Endothelial cell of umbilical vein (primary cell): ENCODE data around the gene NTN3. TPM values are rescaled to one million over a fixed set of nuclear protein-coding genes. Genes with fewer than 3 reads are reported as not detected.

Experiments used
- BruUV-seq: library from RNA; stranded (reverse); fragments of 400-500 nt; replicated peaks from 2 replicates; lab custom pipeline; 2021; lab: Mats Ljungman, UMichigan
- CTCF ChIA-PET: fragments of 300-600, 350-600 bp; sonication (Branson Sonifier 250); formaldehyde crosslinking; loops from one replicate; lab custom pipeline; 2021; ENCODE audit warnings: antibody characterized with exemption, inconsistent platforms; lab: Charles Lee
- POLR2A ChIA-PET: fragments of 300-600, 350-600 bp; sonication (Branson Sonifier 250); formaldehyde crosslinking; loops from one replicate; lab custom pipeline; 2021; ENCODE audit warnings: antibody characterized with exemption, inconsistent platforms; lab: Charles Lee
- DNase-seq: peaks from one replicate; pipeline ENCODE4 v3.0.0-alpha.2; 2011; ENCODE audit warnings: low read depth, low spot score
- FAIRE-seq: peaks from 2 replicates; lab custom pipeline; 2011; peaks lifted over from hg19 to GRCh38; lab: Jason Lieb, UNC
- H2AFZ ChIP-seq: 2 replicates; pipeline ENCODE4 v1.6.0; 2012; ENCODE audit warnings: low read depth, low read length, control low read depth, inconsistent platforms
- H3K27ac ChIP-seq: 2 replicates; pipeline ENCODE4 v1.5.1; 2011; ENCODE audit warnings: low read depth, mild to moderate bottlenecking, control low read depth, low read length, moderate library complexity; ENCODE audit not compliant: insufficient read depth
- H3K27me3 ChIP-seq, 2 experiments: 2 replicates each; pipeline versions ENCODE4 v1.6.0 to v1.6.1; 2011; ENCODE audit warnings: low read length in 2 of 2, mixed read lengths in 1 of 2; ENCODE audit not compliant: control insufficient read depth in 2 of 2, insufficient read depth in 2 of 2
- H3K36me3 ChIP-seq, 2 experiments: 2 replicates in 1 of 2; 3 replicates in 1 of 2; pipeline ENCODE4 v1.5.1; 2011; ENCODE audit warnings: low read length in 2 of 2, mild to moderate bottlenecking in 1 of 2, moderate library complexity in 1 of 2; ENCODE audit not compliant: control insufficient read depth in 2 of 2, insufficient read depth in 2 of 2; ENCODE audit errors: extremely low read depth in 1 of 2
- H3K4me1 ChIP-seq: 3 replicates; pipeline ENCODE4 v1.5.1; 2011; ENCODE audit warnings: mild to moderate bottlenecking, low read length; ENCODE audit not compliant: control insufficient read depth, insufficient read depth; ENCODE audit errors: extremely low read depth
- H3K4me2 ChIP-seq: 2 replicates; pipeline ENCODE4 v1.6.1; 2011; ENCODE audit warnings: low read length, control low read depth, mixed read lengths; ENCODE audit not compliant: insufficient read depth
- H3K4me3 ChIP-seq, 3 experiments: fragments of 200-600 bp in 1 of 3; sonication (generic), shearing (Covaris generic) in 1 of 3; replicated peaks in 1 of 3; 2 replicates each; pipeline ENCODE4 v1.5.1; 2011 to 2016; ENCODE audit warnings: control low read depth in 3 of 3, low read length in 3 of 3, mild to moderate bottlenecking in 2 of 3, inconsistent platforms in 1 of 3, low read depth in 1 of 3, moderate library complexity in 1 of 3; ENCODE audit not compliant: insufficient read depth in 1 of 3
- H3K79me2 ChIP-seq: 2 replicates; pipeline ENCODE4 v1.6.0; 2012; ENCODE audit warnings: low read length, inconsistent platforms; ENCODE audit not compliant: control insufficient read depth, insufficient read depth
- H3K9ac ChIP-seq: replicated peaks from 2 replicates; pipeline ENCODE3; 2011; ENCODE audit warnings: low read length, control low read depth; ENCODE audit not compliant: insufficient read depth; ENCODE audit errors: extremely low read depth
- H3K9me1 ChIP-seq: replicated peaks from 3 replicates; pipeline ENCODE4 v1.6.0; 2011; ENCODE audit warnings: mild to moderate bottlenecking, low read length; ENCODE audit not compliant: control insufficient read depth, insufficient read depth; ENCODE audit errors: extremely low read depth
- H3K9me3 ChIP-seq: replicated peaks from 2 replicates; pipeline ENCODE4 v1.5.1; 2012; ENCODE audit warnings: low read length, inconsistent platforms; ENCODE audit not compliant: control insufficient read depth, insufficient read depth
- H4K20me1 ChIP-seq: replicated peaks from 2 replicates; pipeline ENCODE3; 2011; ENCODE audit warnings: mild to moderate bottlenecking, low read length; ENCODE audit not compliant: control insufficient read depth, insufficient read depth; ENCODE audit errors: extremely low read depth
- EZH2 ChIP-seq: IDR thresholded peaks from 2 replicates; pipeline ENCODE4 v1.6.1; 2012; ENCODE audit warnings: borderline replicate concordance, low read depth, mild to moderate bottlenecking, moderate library complexity, low read length, inconsistent platforms; ENCODE audit not compliant: severe bottlenecking
- FOS ChIP-seq: IDR thresholded peaks from 2 replicates; pipeline ENCODE4 v1.6.1; 2011; ENCODE audit warnings: mild to moderate bottlenecking, low read length, moderate library complexity, borderline replicate concordance; ENCODE audit not compliant: insufficient read depth
- GATA2 ChIP-seq: IDR thresholded peaks from 2 replicates; pipeline ENCODE4 v1.7.0; 2011; ENCODE audit warnings: low read depth, mild to moderate bottlenecking, moderate library complexity, mixed read lengths, low read length; ENCODE audit not compliant: insufficient read length, insufficient read depth
- JUN ChIP-seq: IDR thresholded peaks from 2 replicates; pipeline ENCODE4 v1.6.1; 2011; ENCODE audit warnings: borderline replicate concordance, low read depth; ENCODE audit not compliant: insufficient read length, insufficient read depth
- MYC ChIP-seq: IDR thresholded peaks from one replicate; pipeline ENCODE4 v1.6.1; 2011; ENCODE audit warnings: mild to moderate bottlenecking, low read depth, low read length
- POLR2A ChIP-seq: IDR thresholded peaks from 2 replicates; pipeline ENCODE4 v1.6.1; 2012; ENCODE audit warnings: low read depth, mild to moderate bottlenecking, control low read depth, low read length
- POLR2AphosphoS5 ChIP-seq: IDR thresholded peaks from 2 replicates; pipeline ENCODE4 v1.6.1; 2012; ENCODE audit warnings: low read depth, mild to moderate bottlenecking, control low read depth, low read length, moderate library complexity; ENCODE audit not compliant: insufficient read depth
- dilution Hi-C: fragments of 300-500 bp; cut with MboI; formaldehyde crosslinking; loops from one replicate; pipeline ENCODE4 v1.15.0; 2019; ENCODE audit warnings: low sequenced_read_pairs; ENCODE audit not compliant: extremely low pct_ligation_motif_present
- intact Hi-C: fragments of 100-400 bp; cut with micrococcal nuclease; formaldehyde crosslinking; loops from one replicate; pipeline ENCODE4 v1.10.0; 2022
- polyA plus RNA-seq, 4 experiments: library from polyadenylated mRNA; depleted of rRNA in 3 of 4; stranded (reverse) in 3 of 4; unstranded in 1 of 4; fragments of >200 nt; gene quantifications; 2 replicates each; pipeline versions ENCODE4 v1.2.1 to v1.2.3, GENCODE V29; 2011 to 2012; ENCODE audit warnings: missing spikeins in 1 of 4
- total RNA-seq: library from RNA; stranded (reverse); gene quantifications from 2 replicates; pipeline ENCODE4 v1.2.3, GENCODE V29; 2021
- TF ChIP-seq, protein P1 (sequence below): IDR thresholded peaks from 2 replicates; pipeline ENCODE4 v1.6.1; 2011; ENCODE audit not compliant: insufficient read depth, insufficient read length
- TF ChIP-seq, protein P2 (sequence below), 2 donors: IDR thresholded peaks; 1 replicate in 1 of 2; 2 replicates in 1 of 2; pipeline ENCODE4 v1.5.1; 2011; ENCODE audit warnings: low read length in 2 of 2, mild to moderate bottlenecking in 2 of 2, moderate library complexity in 2 of 2, control low read depth in 1 of 2, inconsistent platforms in 1 of 2, low read depth in 1 of 2; ENCODE audit not compliant: insufficient read depth in 1 of 2; ENCODE audit errors: extremely low read depth in 1 of 2

The NTN3 gene
- total and polyA plus RNA-seq, 2 donors (not counting 3 experiments of a cell fraction or from before 2014, with no cell fraction given), result 0.15 TPM; not detected in 1

DNA sequence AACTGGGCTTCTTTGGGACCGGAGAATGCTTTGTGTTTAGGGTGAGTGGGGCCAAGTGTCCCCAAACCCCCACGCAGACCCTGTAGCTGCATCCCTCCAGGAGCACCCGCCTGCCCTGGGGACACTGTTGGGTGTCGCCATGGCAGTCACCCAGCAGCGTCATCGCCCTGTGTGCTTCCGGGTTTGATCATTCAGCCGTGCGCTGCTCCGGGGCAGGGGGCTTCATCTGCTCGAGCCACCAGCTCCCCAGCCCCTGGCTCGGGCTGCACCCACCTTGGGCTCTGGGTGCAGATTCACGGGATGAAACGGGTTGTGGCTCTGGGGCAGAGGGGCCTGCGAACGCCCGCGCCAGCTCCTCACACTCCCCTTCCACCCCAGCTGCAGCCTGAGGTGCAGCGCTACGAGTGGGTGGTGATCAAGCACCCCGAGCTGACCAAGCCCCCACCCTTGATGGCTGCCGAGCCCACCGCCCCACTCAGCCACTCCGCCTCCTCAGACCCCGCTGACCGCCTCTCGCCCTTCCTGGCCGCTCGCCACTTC, 28.9 kb downstream of the NTN3 start:
- TF ChIP-seq FOS (no peak), MYC (no peak), GATA2 (no peak), POLR2A (no peak), EZH2 (no peak), POLR2AphosphoS5 (no peak), JUN (no peak)
- TF ChIP-seq, protein P1, sequence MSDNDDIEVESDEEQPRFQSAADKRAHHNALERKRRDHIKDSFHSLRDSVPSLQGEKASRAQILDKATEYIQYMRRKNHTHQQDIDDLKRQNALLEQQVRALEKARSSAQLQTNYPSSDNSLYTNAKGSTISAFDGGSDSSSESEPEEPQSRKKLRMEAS, result no peak
- TF ChIP-seq, protein P2, sequence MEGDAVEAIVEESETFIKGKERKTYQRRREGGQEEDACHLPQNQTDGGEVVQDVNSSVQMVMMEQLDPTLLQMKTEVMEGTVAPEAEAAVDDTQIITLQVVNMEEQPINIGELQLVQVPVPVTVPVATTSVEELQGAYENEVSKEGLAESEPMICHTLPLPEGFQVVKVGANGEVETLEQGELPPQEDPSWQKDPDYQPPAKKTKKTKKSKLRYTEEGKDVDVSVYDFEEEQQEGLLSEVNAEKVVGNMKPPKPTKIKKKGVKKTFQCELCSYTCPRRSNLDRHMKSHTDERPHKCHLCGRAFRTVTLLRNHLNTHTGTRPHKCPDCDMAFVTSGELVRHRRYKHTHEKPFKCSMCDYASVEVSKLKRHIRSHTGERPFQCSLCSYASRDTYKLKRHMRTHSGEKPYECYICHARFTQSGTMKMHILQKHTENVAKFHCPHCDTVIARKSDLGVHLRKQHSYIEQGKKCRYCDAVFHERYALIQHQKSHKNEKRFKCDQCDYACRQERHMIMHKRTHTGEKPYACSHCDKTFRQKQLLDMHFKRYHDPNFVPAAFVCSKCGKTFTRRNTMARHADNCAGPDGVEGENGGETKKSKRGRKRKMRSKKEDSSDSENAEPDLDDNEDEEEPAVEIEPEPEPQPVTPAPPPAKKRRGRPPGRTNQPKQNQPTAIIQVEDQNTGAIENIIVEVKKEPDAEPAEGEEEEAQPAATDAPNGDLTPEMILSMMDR (IDR thresholded peaks at IDR 0.05; ENCODE audit: extremely low read depth in 1 of 2, insufficient read depth in 1 of 2, low read depth in 1 of 2, low read length in 2 of 2), result no peak
- Histone ChIP-seq H2AFZ (no peak overlapping the region), H3K9me1 (no peaks in the 10 kb centered on the region), H3K9ac (no peak overlapping the region), H3K4me1 (no peaks in the 10 kb centered on the region), H3K9me3 (no peaks in the 10 kb centered on the region), H3K4me2 (no peak overlapping the region), H3K79me2 (no peaks in the 10 kb centered on the region), H3K27me3 (no peaks in the 10 kb centered on the region), H3K36me3 (peaks cover 0 to 16% of the 10 kb centered on the region in 2 experiments), H3K27ac (no peak overlapping the region), H4K20me1 (no peaks in the 10 kb centered on the region), H3K4me3 (no peak overlapping the region)
- BruUV-seq, result no TSS peak
- CTCF ChIA-PET, result interaction anchor here (0.7 to 2.7 kb wide), 6 partner anchors 11 to 261 kb away, joined by 3 to 25 read pairs (median 11); partner anchors contain the start of genes ABCA3 and TEDC2
- dilution Hi-C loops (no loop called here), intact Hi-C loops (loop anchor here (2.0 kb wide), 2 partner anchors 25 to 231 kb away; partner anchors contain the start of genes RNPS1 and TBC1D24)
- DNase-seq (no peak), FAIRE-seq (no peak)
- POLR2A ChIA-PET, result no interaction called here
